ENCODE results near the gene ATP2A1. TPM values are rescaled to one million over a fixed set of nuclear protein-coding genes. Genes with fewer than 3 reads are reported as not detected.

Gene ATP2A1
- total and polyA plus RNA-seq, 2 of the 8 experiments (the other 6 are each of a cell fraction or from before 2014, with no cell fraction given), result 1.7 to 2.4 TPM

GRCh38 chr16:28930652-28931051 is 52.4 kb downstream of the ATP2A1 start:
- no peak for DNase-seq (ENCODE audit: low read depth in 1 of 2, low spot score in 2 of 2)
- Histone ChIP-seq H2AK5ac (ENCODE audit: low read depth, low read length) (no peak overlapping the region), H3K79me2 (ENCODE audit: control insufficient read depth in 1 of 2, insufficient read depth in 2 of 2, low read length in 2 of 2) (no peaks in the 10 kb centered on the region), H3K23me2 (ENCODE audit: low read depth, low read length) (peaks cover 2% of the 10 kb centered on the region), H4K5ac (ENCODE audit: insufficient read length, low read depth, low read length) (no peak overlapping the region), H3K4me2 (ENCODE audit: insufficient read depth in 1 of 2, low read depth in 2 of 2, low read length in 2 of 2) (no peak overlapping the region), H4K20me1 (replicated peaks in 1 of 2; ENCODE audit: control insufficient read depth in 1 of 2, insufficient read depth in 2 of 2, low read length in 2 of 2) (no peaks in the 10 kb centered on the region), H2BK20ac (ENCODE audit: low read length) (no peak overlapping the region), H3K79me1 (ENCODE audit: low read depth, low read length) (no peaks in the 10 kb centered on the region), H4K8ac (ENCODE audit: extremely low read depth, insufficient read depth, low read length) (no peak overlapping the region), H2AFZ (ENCODE audit: low read length) (no peak overlapping the region), H3K56ac (replicated peaks; ENCODE audit: insufficient read length, low read depth, low read length) (no peak overlapping the region), H2BK12ac (ENCODE audit: low read depth, low read length) (no peak overlapping the region), H3K9ac (replicated peaks in 1 of 4; ENCODE audit: extremely low read depth in 1 of 4, low read depth in 3 of 4, low read length in 3 of 4) (no peak overlapping the region), H3K23ac (ENCODE audit: insufficient read length) (no peak overlapping the region), H2BK5ac (ENCODE audit: low read depth, low read length) (no peak overlapping the region), H3K4me3 (ENCODE audit: extremely low read depth in 1 of 4, insufficient read depth in 2 of 4, low read depth in 3 of 4, low read length in 4 of 4) (no peak overlapping the region), H3K4ac (replicated peaks; ENCODE audit: insufficient read length, low read depth, low read length) (no peak overlapping the region), H3K4me1 (replicated peaks in 1 of 4; ENCODE audit: control insufficient read depth in 3 of 4, insufficient read depth in 4 of 4, low read length in 3 of 4) (no peaks in the 10 kb centered on the region), H3K14ac (ENCODE audit: insufficient read length) (no peak overlapping the region), H3K9me3 (ENCODE audit: insufficient read depth in 2 of 2, low read depth in 1 of 2, low read length in 1 of 2) (no peaks in the 10 kb centered on the region), H2BK120ac (replicated peaks; ENCODE audit: low read depth, low read length) (no peak overlapping the region), H4K91ac (replicated peaks; ENCODE audit: insufficient read length, low read length) (no peak overlapping the region), H3K18ac (ENCODE audit: extremely low read depth, low read length) (no peak overlapping the region), H3K36me3 (ENCODE audit: control insufficient read depth in 2 of 4, insufficient read depth in 4 of 4, low read length in 3 of 4) (no peaks in the 10 kb centered on the region), H3K27ac (ENCODE audit: low read depth, low read length) (no peak overlapping the region), H2BK15ac (ENCODE audit: low read length) (no peak overlapping the region), H3K27me3 (replicated peaks in 1 of 4; ENCODE audit: control insufficient read depth in 3 of 4, extremely low read depth in 1 of 4, insufficient read depth in 3 of 4, low read length in 3 of 4) (no peaks in the 10 kb centered on the region)
- CTCF ChIA-PET (ENCODE audit: partially characterized antibody), result interaction anchor here (3.6 kb wide), 1 partner anchor 13 kb away, joined by 32 read pairs; no protein-coding TSS in a partner anchor
- WGBS, 2 experiments (ENCODE audit: extremely low coverage in 1 of 2, insufficient coverage in 1 of 2, insufficient read length in 1 of 2, insufficient replicate concordance in 2 of 2, low coverage in 1 of 2, low lambda C conversion rate in 2 of 2, missing lambda C conversion rate in 1 of 2), result 70% methylated on average over 3 of the region's 3 CpGs; no CpG with 5 or more reads in 1 of the 2 experiments
- no peak for FAIRE-seq
- TF ChIP-seq CBX5 (IDR thresholded peaks at IDR 0.05; ENCODE audit: low read depth, low read length), result no peak
- no peak for TF ChIP-seq KDM4A (IDR thresholded peaks at IDR 0.05; ENCODE audit: low read depth, low read length, severe bottlenecking)
- TF ChIP-seq RAD21 (IDR thresholded peaks at IDR 0.05 in 1 of 2, conservative IDR thresholded peaks at IDR 0.05 in 1 of 2; ENCODE audit: low read depth in 2 of 2, low read length in 2 of 2), result no peak
- TF ChIP-seq CREB1 (IDR thresholded peaks at IDR 0.05), result no peak
- no peak for TF ChIP-seq RFX5 (IDR thresholded peaks at IDR 0.05; ENCODE audit: borderline replicate concordance, low read depth, low read length)
- no peak for TF ChIP-seq PHF8 (conservative IDR thresholded peaks at IDR 0.05; ENCODE audit: low read depth, low read length)
- POLR2A ChIA-PET (ENCODE audit: partially characterized antibody), result interaction anchor here (1.4 to 1.7 kb wide), 2 partner anchors 13 to 108 kb away, joined by 3 to 4 read pairs; partner anchors contain the start of gene ATXN2L

Measured in H1 (cell line).